GM19452 (cell line): ENCODE measurements around the gene MARCHF2.

Source experiments
- ATAC-seq: cut with Tn5 transposase; IDR thresholded peaks from one replicate; pipeline ENCODE4 v1.9.1; 2021; ENCODE audit not compliant: unreplicated experiment

MARCHF2 gene

DNA sequence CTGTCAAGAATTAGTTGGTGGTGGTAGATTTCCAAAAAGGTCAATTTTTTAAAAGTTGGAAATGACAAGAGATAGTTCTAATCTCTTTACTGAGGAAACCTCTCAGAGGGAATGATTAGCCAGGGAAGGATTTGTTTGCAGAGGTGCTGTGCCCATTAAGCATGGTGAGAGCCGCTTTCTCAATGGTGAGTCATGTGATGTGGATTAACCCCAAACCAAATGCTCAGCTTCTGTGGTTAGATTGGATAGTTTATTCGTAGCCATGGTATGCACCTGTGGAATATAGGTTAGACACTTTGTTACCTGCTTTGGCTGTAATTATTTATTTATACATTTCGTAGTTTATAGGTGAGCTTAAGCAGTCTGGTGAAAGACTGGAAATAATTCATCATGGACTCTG, 38.8 kb downstream of the MARCHF2 start:
- no peak for ATAC-seq

DNA sequence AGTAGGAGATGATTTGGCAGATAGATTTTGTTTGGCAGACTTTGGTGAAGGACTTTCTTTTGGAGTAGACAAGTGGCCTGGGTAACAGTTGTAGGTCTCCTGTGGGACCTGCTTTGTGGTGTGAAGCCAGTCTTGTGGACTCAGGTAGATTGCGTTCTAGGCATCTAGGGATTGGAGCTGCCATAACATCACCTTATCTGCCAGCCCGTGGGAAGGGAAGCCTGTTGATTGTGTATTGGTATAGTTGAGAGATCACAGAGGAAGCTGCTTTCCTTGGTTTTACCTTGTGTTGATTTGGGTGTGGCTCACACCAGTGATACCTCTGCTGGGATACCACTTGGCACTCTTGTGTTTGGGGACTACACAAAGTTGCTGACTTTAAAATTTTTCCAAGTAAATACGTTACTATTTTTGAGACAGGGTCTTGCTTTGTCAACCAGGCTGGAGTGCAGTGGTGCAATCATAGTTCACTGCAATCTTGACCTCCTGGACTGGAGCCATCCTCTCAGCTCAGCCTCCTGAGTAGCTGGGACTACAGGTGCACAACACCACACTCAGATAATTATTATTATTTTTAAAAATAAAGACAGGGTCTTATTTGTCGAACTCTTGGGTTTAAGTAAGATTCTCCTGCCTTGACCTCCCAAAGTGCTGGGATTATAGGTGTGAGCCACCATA, 39.5 kb downstream of the MARCHF2 start:
- ATAC-seq: no peak

DNA sequence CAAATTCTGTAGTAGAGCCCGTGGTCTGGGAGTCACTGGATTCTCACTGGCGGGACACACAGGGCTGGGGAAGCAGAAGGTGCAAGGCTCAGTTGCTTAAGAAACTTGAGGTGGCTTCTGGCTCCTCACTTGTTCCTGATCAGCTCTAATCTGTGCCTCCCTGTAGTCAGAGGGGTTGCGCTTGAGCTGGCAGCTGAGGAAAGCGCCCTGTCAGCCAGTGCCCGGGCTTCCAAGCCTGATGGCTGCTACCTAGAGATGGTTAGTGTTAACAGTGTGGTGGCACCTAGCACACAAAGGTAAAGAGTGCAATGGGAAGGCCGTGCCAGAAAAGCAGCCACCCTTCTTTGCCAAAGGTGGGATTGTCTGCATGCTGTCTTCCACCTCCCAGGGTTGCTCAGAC, 40.5 kb downstream of the MARCHF2 start:
- no peak for ATAC-seq

DNA sequence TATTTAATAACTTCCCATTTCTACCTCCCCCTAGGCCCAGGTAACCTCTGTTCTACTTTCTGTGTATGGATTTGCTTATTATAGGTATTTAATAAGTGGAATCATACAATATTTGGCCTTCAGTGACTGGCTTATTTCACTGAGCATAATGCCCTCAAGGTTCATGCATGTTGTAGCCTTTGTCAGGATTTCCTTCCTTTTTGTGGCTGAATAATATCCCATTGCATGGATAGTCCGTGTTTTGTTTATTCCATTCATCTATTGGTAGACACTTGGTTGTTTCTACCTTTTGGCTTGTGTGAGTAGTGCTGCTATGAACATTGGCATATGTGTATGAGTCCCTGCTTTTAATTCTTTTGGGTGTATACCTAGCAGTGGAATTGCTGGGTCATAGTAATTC, 41.1 kb downstream of the MARCHF2 start:
- ATAC-seq: no peak

DNA sequence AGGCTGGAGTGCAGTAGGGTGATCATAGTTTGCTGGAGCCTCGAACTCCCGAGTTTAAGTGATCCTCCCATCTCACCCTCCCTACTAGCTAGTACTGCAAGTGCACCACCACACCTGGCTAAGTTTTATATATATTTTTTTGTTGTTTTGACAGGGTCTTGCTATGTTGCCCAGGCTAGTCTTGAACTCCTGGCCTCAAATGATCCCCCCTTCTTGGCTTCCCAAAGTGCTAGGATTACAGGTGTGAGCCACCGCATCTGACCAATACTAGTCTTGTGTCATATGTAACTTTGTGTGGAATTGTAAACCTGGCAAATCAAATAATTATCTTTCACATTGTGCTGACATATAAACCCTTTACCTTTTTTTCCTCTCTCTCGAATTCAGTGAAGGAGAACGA, 41.9 kb downstream of the MARCHF2 start:
- ATAC-seq: no peak

DNA sequence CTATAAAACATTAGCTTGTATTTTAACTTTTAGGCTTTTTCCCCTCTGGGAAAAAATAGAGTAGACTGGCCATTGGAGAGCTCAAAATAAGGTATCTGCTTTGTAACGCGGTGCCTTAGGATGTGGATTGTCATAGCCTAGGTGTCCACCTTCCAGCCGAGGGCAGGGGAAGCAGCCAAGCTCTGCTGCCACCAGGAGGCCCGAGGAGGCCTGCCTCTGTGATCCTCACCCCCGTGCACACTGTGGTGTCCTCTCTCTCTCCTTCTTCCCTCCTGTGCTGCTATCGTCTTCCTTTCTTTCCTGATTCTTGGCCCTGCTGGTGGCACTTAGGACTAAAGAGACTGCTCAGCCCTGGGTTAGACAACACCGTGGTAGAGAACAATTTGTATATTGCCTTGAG, 43.0 kb downstream of the MARCHF2 start:
- ATAC-seq: no peak

DNA sequence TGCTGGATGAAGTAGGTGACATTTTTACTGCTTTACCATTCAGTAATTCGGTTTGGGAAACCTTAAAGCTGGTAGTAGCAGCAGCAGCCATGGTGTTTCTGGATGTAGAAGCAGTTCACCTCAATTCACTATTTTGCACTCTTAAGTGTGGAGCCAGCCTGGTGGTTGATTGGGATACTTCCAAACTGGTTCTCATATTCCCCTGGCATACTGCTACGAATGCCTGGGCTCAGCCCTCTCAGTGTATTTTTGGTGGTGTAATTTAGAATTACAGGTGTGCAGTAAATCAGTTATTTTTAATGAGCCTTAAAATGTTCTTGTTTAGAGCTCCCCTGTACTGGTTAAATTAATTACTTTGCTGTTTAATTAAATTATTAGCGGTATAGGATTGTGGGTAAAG, 44.1 kb downstream of the MARCHF2 start:
- no peak for ATAC-seq

DNA sequence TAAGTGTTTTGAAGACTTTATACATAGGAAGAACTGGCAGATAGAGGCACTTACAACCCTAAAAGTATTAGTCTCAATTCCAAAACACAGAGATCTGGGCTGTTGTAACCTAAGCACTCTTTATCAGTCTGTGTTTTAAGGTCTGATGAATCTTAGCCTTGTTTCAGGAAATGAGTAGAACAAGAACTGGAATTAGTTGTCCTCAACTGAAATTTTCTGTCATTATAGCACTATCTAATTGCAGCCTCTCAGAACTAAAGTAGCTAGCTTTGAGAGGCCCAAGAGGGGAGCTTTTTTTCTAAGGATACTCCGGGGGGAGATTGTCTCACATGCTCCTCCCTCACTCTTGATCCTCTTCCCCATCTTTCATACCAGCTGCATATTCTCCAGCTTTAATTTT, 44.7 kb downstream of the MARCHF2 start:
- ATAC-seq: no peak

DNA sequence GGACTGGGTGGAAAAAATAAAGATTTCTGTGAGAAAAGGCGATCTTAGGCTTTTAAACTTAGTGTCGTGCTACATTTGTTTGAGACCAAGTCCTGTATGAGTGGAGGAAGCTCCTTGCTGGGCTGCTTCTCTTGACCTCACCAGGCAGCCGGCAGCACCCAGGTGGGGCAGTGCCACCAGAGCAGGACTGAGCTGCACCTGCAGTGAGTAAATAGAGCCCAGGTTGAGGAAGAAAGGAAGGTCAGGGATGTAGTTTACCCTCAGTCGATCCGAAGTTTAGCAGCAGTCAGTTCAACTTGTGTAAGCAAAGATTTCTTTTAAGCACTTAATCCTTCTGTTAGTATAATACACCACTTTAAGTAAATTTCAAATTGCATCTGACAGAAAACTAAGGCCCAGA, 45.3 kb downstream of the MARCHF2 start:
- ATAC-seq: no peak

DNA sequence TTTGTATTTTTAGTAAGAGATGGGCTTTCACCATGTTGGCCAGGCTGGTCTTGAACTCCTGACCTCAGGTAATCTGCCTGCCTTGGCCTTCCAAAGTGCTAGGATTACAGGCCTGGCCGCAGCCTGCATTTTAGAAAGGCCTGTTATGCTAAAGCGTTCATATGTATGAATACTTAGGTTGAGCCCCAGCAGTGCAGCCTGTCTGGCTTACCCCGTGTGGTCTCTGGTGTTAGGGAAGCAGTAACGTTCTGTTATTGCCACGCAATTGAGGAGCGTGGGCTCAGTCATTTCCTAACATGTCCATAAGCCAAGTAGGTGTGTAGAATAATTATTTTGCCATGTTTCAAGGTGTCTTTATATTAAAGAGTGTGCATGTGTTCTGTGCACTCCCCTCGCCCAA, 46.0 kb downstream of the MARCHF2 start:
- ATAC-seq: no peak

DNA sequence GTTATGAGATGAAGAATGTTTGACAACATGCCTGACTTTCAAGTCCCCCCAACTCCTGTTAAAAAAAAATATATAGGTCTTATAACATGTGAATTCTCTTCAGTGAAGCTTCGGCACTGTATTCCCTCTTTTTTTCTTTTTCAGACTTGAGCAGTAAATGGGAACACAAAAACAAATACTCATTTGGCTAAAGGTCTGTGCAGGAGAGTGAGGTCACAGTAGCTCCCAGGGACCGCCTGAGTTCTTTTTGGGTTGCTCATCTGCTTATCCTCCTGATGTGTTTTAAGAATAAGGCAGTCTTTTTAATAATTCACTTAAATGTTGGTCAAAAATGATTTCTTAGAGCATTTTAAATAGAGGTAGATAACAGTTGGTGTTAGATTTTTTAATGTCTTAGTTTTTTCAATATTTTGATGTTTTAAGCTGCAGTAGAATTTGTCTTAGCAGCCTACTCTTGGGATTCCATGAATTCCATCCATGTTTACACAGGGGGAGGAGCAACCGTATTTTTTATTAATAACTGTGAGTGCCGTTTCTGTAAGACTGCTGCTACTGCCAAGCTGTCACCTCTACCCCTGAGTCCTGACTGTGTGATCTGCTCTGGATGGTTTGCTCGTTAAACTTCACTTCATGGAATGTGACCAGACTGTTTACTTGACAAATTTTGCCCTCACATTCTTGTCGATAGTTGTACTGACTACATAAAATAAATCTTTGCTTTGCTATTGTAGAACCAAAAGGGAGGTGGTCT, 46.6 kb downstream of the MARCHF2 start:
- ATAC-seq: no peak

DNA sequence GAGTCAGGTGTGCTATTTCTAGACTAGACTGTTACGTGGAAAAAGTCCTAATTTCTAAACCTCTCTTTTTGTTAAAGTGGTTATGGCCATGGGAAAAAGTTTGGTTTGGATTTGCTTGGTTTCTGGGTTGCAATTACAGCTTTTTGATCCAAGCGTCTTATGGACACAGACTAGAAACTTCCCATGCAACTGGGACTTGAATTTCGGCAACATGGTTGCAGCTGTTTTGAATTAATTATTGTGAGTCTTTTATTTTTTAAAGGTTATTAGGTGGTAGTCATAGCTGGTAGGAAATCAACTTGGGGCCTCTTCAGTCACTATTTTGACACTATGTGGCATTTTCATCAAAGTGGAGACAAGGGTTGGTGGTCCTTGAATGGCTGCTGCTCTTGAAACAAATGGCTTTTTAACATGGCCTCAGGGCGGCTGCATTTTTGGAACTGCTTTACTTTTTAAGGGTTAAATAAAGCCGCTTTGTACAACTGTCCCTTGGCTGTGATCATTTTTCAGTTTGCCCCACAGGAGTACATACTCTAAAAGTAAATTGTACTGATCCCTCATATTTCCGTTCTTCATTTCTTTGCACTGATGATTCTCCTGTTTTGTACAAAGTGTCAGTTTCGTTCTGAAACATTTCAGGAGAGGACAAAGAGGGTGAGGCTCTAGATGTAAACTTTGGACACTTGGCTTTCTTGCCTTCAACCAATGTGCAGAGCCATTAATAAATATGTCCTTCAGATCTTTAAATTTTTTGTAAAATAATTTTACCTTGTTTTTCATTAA, 47.6 kb downstream of the MARCHF2 start:
- no peak for ATAC-seq

DNA sequence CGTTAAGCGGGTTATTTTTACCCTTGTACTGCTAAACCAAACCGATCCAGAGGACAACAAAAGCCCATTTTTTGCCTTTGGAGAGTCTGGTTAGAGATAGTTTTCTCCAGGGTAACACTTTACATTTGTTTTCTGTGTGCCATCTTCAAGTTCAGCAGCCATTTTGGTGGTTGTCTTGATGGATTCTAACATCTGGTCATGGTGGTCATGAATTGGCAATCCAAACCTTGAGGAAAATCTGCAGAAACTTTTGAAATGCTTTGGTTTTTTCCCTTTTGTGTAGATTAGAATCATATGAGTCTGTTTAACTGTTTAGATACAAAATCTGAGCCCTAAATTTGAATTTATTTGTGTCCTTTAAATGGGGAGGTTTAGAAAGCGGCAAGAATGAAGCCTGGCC, 48.3 kb downstream of the MARCHF2 start:
- no peak for ATAC-seq

DNA sequence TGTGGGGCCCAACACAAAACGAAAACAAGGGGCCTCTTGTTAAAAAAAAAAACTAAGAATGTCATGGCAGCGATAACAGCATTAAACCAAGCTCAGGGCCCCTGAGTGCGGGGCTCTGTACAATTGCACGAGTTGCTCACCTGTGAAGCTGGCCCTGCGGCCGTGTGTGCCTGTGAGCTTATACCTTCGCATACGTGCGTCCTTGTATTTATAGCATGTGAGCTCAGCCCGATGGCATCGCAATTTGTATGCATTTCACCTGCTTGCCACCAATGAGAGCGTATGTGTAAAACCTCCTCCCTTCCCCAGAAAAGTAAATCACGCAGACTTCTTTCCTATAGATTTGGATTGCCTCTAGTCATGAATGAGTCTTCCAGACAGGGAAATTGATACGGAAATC, 48.8 kb downstream of the MARCHF2 start:
- ATAC-seq: no peak

DNA sequence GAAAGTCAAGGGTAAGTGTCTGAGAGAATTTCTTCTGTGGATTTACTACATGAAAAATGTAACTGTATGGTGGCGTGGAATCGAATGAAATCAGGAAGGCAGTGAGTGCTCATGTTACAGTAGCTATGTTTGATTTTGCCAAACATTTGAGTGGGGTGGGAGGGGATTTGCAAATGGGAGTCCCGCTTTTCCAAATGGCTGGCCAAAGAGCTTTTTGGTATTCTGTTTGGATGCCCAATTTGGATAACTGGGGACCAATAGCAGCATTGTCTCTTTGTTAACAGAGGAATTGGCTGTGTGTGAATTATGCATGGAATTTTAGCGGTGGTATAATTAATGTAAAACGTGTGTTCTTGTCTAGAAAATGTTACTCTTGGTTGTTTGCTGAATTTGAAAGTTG, 49.5 kb downstream of the MARCHF2 start:
- ATAC-seq: no peak

DNA sequence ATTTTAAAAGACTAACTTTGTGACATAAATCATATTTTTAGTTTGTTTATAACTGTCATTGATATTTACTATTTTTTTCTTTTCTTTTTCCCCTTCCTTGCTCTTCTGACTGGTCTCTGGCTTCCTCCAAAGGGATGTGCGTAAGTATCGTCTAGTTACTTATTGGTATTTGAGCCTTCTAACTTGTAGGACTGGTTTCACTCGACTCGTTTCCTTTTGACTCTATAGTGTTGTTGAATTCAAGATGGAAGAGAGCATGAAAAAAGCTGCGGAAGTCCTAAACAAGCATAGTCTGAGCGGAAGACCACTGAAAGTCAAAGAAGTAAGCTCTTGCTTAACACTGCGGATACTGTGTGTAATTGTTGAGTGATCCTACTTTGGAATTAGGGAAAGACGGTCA, 50.3 kb downstream of the MARCHF2 start:
- no peak for ATAC-seq

DNA sequence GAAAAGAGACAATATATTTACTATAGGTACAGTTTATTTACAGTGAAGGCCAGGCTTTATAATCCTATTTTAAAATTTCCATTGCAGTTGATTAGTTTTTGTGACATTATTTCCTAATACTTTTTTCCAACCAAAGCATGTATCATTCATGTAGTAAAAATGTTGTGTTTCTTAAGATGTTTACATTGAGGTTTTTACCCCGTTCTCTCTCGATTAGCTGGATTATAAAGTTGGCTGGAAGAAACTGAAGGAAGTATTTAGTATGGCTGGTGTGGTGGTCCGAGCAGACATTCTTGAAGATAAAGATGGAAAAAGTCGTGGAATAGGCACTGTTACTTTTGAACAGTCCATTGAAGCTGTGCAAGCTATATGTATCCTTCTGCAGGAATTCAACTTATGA, 52.9 kb downstream of the MARCHF2 start:
- ATAC-seq: no peak

DNA sequence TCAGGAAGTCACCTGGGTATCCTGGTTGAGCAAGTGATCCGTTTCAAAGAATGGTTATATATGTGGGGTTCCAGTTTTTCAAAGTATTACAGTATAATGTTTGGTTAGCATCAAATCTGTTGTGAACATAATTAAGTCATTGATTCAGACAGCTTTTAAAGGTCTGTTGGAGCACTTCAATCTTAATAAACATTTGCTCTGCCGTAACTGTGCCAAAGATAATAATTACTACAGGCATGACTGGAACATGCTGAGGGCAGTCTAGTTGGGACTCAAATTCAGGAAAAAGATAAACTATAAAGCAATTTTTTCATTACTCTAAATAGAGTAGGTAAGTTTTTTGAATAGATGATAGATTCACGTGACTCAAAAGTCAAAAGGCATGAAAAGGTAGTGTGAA, 55.0 kb downstream of the MARCHF2 start:
- ATAC-seq: no peak

DNA sequence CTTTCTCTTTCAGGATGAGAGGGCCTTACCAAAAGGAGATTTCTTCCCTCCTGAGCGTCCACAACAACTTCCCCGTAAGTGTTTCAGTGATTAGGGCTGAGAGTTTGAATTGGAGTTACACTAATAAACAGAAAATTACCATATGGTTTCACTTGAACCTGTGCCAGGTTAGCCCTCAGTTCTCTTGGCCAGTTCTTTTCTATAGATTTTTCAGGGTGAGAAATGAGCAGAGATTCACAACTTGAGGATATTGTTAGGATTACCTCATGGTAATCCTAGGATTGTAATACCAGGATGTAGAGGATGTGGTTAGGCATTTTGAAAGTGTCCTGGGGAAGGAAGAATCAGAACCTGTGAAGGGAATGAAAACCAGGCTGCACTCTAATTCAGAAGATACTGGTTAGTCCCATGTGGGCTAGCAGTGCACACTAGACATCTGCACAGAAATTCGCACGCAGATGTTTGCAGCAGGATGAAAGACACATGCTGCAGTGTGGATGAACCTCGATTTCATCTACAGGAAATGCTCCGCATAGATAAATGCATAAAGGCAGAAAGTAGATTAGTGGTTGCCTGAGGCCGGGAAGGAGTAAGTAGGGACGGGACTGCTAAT, 55.8 kb downstream of the MARCHF2 start:
- no peak for ATAC-seq

DNA sequence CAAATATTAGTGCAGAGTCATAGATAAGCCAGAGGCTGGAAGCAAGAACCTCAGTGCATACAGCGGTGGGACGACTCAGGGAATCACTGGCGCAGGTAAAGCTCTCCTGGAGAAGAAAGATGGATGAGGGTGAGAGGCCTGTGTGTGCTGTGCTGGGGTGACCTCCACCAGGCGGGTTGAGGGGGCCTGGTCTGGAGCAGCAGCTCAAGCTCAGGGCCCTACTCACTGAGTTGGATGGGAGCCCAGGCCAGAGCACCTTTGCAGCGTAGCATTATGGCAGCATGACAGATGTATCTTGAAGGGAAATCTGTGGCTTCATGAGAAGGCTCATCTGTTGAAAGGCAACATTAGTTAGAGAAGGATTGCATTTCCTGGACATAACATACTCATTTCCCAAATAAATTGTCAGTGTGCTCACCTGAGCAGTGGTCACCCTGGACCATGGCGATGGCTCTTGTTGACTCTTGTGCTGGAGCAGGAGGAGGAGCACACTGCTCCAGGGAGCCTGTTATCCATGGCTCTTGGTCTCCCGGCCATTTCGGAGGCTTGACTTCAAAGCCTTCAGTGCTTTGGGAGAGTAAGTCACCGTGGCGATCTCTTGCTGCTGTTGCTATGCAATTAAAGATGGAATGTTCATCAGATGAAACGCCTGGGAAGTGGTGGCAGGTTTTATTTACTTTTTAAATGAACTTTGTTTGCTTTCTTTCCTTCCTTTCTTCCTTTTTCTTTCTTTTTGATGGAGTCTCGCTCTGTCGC, 56.7 kb downstream of the MARCHF2 start:
- no peak for ATAC-seq
